Left renal cortex interstitium (tissue), 4 donors: ENCODE measurements around the gene PTPRC. TPM values are rescaled to one million over a fixed set of nuclear protein-coding genes. Genes with fewer than 3 reads are reported as not detected.
"Not testable (repeated sequence)": the region's sequence is repeated elsewhere in the genome, so short reads cannot be mapped to it uniquely, and the experiment has no call there.

Experiments
- DNase-seq, 4 donors: peaks; one replicate each; pipeline ENCODE4 v3.0.0-alpha.2; 2013; ENCODE audit warnings: low read depth in 4 of 4, low spot score in 2 of 4, missing footprints in 1 of 4
- polyA plus RNA-seq, 4 donors: library from polyadenylated mRNA; unstranded; fragments of 120-200 nt; gene quantifications; one replicate each; pipeline ENCODE4 v1.2.1, GENCODE V29; 2013; ENCODE audit not compliant: insufficient read length in 4 of 4

PTPRC gene, protein sequence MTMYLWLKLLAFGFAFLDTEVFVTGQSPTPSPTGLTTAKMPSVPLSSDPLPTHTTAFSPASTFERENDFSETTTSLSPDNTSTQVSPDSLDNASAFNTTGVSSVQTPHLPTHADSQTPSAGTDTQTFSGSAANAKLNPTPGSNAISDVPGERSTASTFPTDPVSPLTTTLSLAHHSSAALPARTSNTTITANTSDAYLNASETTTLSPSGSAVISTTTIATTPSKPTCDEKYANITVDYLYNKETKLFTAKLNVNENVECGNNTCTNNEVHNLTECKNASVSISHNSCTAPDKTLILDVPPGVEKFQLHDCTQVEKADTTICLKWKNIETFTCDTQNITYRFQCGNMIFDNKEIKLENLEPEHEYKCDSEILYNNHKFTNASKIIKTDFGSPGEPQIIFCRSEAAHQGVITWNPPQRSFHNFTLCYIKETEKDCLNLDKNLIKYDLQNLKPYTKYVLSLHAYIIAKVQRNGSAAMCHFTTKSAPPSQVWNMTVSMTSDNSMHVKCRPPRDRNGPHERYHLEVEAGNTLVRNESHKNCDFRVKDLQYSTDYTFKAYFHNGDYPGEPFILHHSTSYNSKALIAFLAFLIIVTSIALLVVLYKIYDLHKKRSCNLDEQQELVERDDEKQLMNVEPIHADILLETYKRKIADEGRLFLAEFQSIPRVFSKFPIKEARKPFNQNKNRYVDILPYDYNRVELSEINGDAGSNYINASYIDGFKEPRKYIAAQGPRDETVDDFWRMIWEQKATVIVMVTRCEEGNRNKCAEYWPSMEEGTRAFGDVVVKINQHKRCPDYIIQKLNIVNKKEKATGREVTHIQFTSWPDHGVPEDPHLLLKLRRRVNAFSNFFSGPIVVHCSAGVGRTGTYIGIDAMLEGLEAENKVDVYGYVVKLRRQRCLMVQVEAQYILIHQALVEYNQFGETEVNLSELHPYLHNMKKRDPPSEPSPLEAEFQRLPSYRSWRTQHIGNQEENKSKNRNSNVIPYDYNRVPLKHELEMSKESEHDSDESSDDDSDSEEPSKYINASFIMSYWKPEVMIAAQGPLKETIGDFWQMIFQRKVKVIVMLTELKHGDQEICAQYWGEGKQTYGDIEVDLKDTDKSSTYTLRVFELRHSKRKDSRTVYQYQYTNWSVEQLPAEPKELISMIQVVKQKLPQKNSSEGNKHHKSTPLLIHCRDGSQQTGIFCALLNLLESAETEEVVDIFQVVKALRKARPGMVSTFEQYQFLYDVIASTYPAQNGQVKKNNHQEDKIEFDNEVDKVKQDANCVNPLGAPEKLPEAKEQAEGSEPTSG (N-terminal part only)
- 1 to 10 TPM; 4.4 to 6.5 (median 5.7) TPM for polyA plus RNA-seq

- no peak for DNase-seq
Measured at GRCh38 chr1:198638894-198639635, at the start of gene PTPRC. Gene PTPRC, plus strand, starts transcription at chr1:198639040. Its CDS starts 229 bp downstream, at chr1:198639269.

GRCh38 chr1:198590454-198590853 lies 48.4 kb upstream of the PTPRC start:
- no peak for DNase-seq

DNA sequence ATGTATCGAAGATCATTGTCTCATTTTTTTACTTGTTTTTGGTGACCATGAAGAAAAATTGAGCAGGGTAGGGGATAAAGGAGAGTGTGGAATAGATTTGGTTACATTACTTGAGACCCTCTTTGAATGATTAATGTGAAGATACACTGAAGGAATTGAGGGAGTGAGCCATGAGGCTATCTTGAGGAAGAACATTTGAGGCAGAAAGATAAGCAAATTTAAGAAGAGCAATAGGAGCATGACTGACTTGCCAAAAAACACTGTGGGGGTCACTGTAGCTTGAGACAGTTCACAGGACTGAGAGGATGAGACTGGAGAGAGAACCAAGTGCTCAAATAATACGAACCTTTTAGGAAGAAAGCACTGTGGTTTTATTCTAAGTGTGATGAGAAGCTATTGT lies 43.1 kb upstream of the PTPRC start:
- no peak for DNase-seq

DNA sequence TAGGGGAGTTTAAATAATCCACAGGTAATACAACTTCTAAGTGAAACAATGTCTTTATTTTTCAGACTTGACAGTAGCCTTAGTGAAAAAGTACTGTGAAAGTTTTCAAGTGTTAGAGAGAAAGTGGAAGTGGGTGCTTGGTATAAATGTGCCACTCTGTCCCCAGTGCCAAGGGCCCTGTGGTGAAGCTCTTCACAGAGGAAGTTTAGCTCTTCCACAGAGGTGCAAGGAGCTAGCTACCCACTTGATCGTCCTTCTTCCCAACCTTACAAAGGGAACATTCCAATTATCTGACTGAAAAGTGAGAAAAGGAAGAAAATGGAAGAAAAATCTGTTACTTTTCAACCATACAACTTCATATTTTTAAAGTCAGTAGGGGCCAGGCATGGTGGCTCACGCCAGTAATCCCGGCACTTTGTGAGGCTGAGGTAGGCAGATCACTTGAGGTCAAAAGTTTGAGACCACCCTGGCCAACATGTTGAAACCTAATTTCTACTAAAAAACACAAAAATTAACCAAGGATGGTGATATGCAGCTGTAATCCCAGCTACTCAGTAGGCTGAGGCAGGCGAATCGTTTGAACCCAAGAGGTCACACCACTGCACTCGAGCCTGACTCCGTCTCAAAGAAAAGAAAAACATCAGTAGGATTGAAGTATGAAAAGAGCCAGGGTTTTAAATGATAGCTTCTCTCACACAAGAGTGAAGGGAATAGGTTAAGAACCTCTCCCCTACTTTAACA lies 41.0 kb upstream of the PTPRC start:
- DNase-seq, result no peak

- peak in 1 of 4 donors; percentile 4 for DNase-seq
Measured at GRCh38 chr1:198598796-198599321, 40.0 kb upstream of the PTPRC start.

GRCh38 chr1:198599749-198600148 lies 39.1 kb upstream of the PTPRC start:
- DNase-seq, result no peak

DNA sequence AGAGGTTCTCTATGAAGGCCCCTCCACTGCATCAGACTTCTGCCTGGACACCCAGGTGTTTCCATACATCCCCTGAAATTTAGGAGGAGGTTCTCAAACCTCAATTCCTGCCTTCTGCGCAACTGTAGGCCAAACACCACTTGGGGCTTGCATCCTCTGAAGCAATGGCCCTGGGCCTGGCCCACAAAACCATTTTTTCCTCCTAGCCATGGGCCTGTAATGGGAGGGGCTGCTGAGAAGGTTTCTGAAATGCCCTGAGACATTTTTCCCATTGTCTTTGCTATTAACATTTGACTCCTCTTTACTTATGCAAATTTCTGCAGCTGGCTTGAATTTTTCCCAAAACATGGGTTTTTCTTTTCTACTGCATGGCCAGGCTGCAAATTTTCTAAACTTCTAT lies 37.9 kb upstream of the PTPRC start:
- no peak for DNase-seq

- DNase-seq, result not testable (repeated sequence)
Measured at GRCh38 chr1:198601310-198601709, 37.5 kb upstream of the PTPRC start.

- no peak for DNase-seq
Measured at GRCh38 chr1:198601936-198602889, 36.6 kb upstream of the PTPRC start.

GRCh38 chr1:198604975-198605374 lies 33.9 kb upstream of the PTPRC start:
- no peak for DNase-seq

GRCh38 chr1:198605406-198605805 lies 33.4 kb upstream of the PTPRC start:
- DNase-seq, result no peak

GRCh38 chr1:198606020-198606438 lies 32.8 kb upstream of the PTPRC start:
- DNase-seq, result no peak

DNA sequence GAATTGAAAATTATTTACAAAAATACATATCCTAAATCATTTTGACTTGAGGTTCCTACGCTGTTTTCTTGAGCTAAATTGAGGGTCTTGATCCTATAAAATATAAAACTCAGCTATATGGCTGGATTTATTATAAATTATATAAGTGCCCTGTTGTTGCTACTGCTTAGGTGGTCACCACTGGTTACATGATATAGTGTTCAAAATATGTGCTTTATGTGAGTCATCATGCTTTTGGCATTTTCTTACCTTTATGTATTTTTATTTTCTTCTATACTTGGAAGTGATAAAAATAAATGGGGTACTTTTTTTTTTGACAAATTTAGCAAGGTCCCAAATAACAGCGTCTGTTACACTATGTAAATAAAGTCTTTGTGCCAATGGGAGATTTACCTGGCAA lies 31.1 kb upstream of the PTPRC start:
- DNase-seq, result no peak

DNA sequence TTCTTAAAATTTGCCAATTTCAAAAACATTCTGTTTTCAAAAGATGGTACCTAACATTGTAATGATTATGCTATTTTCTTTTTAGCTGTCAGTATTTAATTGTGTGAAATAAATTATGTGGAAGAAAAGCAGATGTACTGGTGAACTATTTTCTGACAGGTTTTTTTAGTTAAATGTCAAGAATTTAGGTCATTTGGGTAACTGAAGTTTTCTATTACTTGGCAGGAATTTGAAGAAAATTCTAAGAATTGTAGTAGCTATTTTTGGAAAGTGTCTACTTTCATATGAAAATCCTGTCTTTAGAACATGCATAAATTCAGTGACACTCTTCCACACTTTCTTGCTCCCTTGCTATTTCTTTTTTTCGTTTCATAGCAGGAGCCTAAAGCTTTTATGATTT lies 28.5 kb upstream of the PTPRC start:
- DNase-seq, result no peak

- DNase-seq, result no peak
Measured at GRCh38 chr1:198611219-198611618, 27.6 kb upstream of the PTPRC start.

DNA sequence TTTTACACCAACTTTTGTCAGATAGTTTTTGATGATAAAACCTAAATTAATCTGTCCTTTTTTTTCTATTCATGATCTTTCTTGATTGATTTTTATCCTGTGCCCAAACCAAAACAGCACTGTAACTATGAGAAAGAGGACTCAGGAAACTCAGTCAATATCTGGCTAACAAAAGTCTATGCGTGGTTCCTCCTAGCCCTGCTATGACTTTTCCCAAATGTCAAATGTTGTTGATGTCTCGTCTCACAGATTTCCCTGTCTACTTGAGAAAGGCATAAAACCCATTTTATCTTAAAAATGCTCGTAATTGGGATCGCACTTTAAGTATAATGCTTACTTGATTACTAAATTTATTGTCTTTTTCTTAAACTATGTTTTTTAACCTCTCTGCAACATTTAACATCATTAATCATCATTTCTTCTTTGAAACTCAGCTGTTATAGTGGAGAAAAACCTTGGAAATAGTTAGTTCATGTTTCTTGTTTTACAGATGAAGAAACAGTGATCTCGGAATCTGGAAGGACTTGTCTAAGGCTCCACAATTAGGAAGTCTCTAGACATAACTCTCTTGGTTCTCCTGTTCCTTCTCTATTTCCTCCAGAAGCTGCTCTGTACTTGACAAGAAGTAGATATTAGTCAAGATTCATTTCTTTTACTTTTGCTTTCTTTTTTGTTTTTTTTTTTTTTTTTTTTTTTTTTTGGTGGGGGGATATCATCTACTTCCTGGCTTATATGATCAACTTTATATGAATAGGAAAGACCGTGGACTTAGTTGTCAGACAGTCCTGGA lies 26.2 kb upstream of the PTPRC start:
- no peak for DNase-seq

GRCh38 chr1:198617406-198617805 lies 21.4 kb upstream of the PTPRC start:
- no peak for DNase-seq
